Keratinocyte (primary cell): ENCODE data around the gene ITIH6. TPM values are rescaled to one million over a fixed set of nuclear protein-coding genes. Genes with fewer than 3 reads are reported as not detected.
"Not testable (repeated sequence)": the region's sequence is repeated elsewhere in the genome, so short reads cannot be mapped to it uniquely, and the experiment has no call there.

Source experiments
- DNase-seq: peaks from one replicate; pipeline ENCODE4 v3.0.0-alpha.2; 2011; ENCODE audit warnings: low read depth, missing footprints, low spot score
- FAIRE-seq: peaks from 2 replicates; lab custom pipeline; 2011; peaks lifted over from hg19 to GRCh38; lab: Jason Lieb, UNC
- H2AFZ ChIP-seq: 2 replicates; pipeline ENCODE4 v1.6.0; 2012; ENCODE audit warnings: low read length, control low read depth, inconsistent platforms; ENCODE audit not compliant: control insufficient read depth
- H3K27ac ChIP-seq: 2 replicates; pipeline ENCODE4 v1.5.1; 2011; ENCODE audit warnings: low read length; ENCODE audit not compliant: control insufficient read depth, insufficient read depth
- H3K27me3 ChIP-seq: 3 replicates; pipeline ENCODE4 v1.6.0; 2011; ENCODE audit warnings: low read length; ENCODE audit not compliant: control insufficient read depth, insufficient read depth; ENCODE audit errors: extremely low read depth
- H3K36me3 ChIP-seq, 2 experiments: 2 replicates in 1 of 2; 3 replicates in 1 of 2; pipeline ENCODE4 v1.5.1; 2011; ENCODE audit warnings: low read length in 2 of 2, mild to moderate bottlenecking in 1 of 2; ENCODE audit not compliant: control insufficient read depth in 2 of 2, insufficient read depth in 2 of 2; ENCODE audit errors: extremely low read depth in 1 of 2
- H3K4me1 ChIP-seq: 3 replicates; pipeline ENCODE4 v1.5.1; 2011; ENCODE audit warnings: low read length; ENCODE audit not compliant: control insufficient read depth, insufficient read depth; ENCODE audit errors: extremely low read depth
- H3K4me2 ChIP-seq: 3 replicates; pipeline ENCODE4 v1.6.0; 2011; ENCODE audit warnings: low read depth, low read length; ENCODE audit not compliant: control insufficient read depth, insufficient read depth; ENCODE audit errors: extremely low read depth
- H3K4me3 ChIP-seq, 3 experiments: fragments of 200-600 bp in 1 of 3; sonication (generic) in 1 of 3; 2 replicates in 2 of 3; 3 replicates in 1 of 3; pipeline ENCODE4 v1.5.1; 2011 to 2016; ENCODE audit warnings: low read length in 3 of 3, mild to moderate bottlenecking in 3 of 3, control low read depth in 2 of 3, inconsistent platforms in 1 of 3, low read depth in 1 of 3, mixed read lengths in 1 of 3, mixed run types in 1 of 3, moderate library complexity in 1 of 3; ENCODE audit not compliant: control insufficient read depth in 2 of 3, insufficient read depth in 2 of 3; ENCODE audit errors: extremely low read depth in 1 of 3
- H3K79me2 ChIP-seq: 2 replicates; pipeline ENCODE4 v1.6.0; 2012; ENCODE audit warnings: low read length; ENCODE audit not compliant: control insufficient read depth, insufficient read depth
- H3K9ac ChIP-seq: 3 replicates; pipeline ENCODE4 v1.6.0; 2011; ENCODE audit warnings: low read length; ENCODE audit not compliant: control insufficient read depth, insufficient read depth; ENCODE audit errors: extremely low read depth
- H3K9me1 ChIP-seq: 3 replicates; pipeline ENCODE4 v1.6.0; 2011; ENCODE audit warnings: low read length; ENCODE audit not compliant: control insufficient read depth, insufficient read depth; ENCODE audit errors: extremely low read depth
- H3K9me3 ChIP-seq: 2 replicates; pipeline ENCODE4 v1.5.1; 2012; ENCODE audit warnings: low read depth, low read length; ENCODE audit not compliant: control insufficient read depth
- H4K20me1 ChIP-seq: 3 replicates; pipeline ENCODE4 v1.6.0; 2011; ENCODE audit warnings: low read length; ENCODE audit not compliant: control insufficient read depth, insufficient read depth; ENCODE audit errors: extremely low read depth
- EZH2 ChIP-seq: IDR thresholded peaks from one replicate; pipeline ENCODE4 v1.6.1; 2012; ENCODE audit warnings: inconsistent platforms, mild to moderate bottlenecking, low read length, moderate library complexity
- dilution Hi-C: fragments of 300-500 bp; cut with MboI; formaldehyde crosslinking; loops from one replicate; pipeline ENCODE4 v1.7.0; 2020; ENCODE audit warnings: low sequenced_read_pairs; ENCODE audit not compliant: extremely low pct_ligation_motif_present
- polyA plus RNA-seq, 5 experiments: library from polyadenylated mRNA; depleted of rRNA in 3 of 5; stranded (reverse) in 3 of 5; stranded (forward) in 1 of 5; unstranded in 1 of 5; fragments of >200 nt; gene quantifications; 1 replicate in 1 of 5; 2 replicates in 3 of 5; 3 replicates in 1 of 5; pipeline versions ENCODE4 v1.2.1 to v1.2.3, GENCODE V29; 2011 to 2012; ENCODE audit warnings: missing spikeins in 2 of 5, low read depth in 1 of 5, low replicate concordance in 1 of 5
- TF ChIP-seq, protein P1 (sequence below), 3 experiments: IDR thresholded peaks in 1 of 3; conservative IDR thresholded peaks in 1 of 3; optimal IDR thresholded peaks in 1 of 3; 2 replicates in 2 of 3; 3 replicates in 1 of 3; pipeline versions ENCODE3 to v1.5.1; 2011; ENCODE audit warnings: low read length in 3 of 3, mild to moderate bottlenecking in 3 of 3, moderate library complexity in 2 of 3, control low read depth in 1 of 3, inconsistent platforms in 1 of 3; ENCODE audit not compliant: insufficient read depth in 2 of 3; ENCODE audit errors: extremely low read depth in 1 of 3

Gene ITIH6
- polyA plus RNA-seq, 1 donor (not counting 4 experiments of a cell fraction or from before 2014, with no cell fraction given) = not detected

DNA sequence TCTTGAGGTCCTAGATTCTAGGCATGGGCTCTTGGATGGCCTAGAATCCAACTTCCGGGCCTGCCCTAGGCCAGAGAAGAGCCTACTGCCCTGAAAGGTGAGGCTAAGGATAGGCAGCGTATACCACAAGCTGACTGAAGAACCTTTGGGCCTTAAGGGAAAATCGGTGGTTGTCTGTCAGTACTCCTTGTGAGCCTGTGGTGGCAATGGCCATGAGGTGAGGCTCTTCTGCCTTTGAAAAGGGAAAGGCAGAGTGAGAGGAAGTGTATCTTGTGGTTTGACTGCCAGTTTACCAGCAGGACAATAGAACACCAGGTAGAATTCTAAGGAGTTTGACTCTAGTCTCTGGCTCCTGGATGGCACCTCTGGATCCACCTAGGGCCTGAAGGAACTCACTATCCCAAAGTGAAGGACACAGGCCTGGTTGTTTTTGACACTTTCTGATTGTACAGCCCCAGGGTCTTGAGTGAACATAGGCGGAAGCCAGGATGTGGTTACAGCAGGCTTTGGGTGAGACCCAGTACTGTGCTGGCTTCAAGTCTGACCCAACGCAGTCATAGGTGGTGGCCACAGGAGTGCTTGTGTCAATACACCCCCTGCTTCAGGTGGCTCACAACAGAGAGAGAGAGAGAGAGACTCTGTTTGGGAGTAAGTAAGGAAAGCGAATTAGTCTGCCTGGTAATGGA, 20.9 kb downstream of the ITIH6 start:
- H3K27ac ChIP-seq = no peak overlapping the region
- no peaks in the 10 kb centered on the region for H3K9me3 ChIP-seq
- no peaks in the 10 kb centered on the region for H3K36me3 ChIP-seq
- no peak overlapping the region for H3K9ac ChIP-seq
- H2AFZ ChIP-seq = no peak overlapping the region
- dilution Hi-C loops = no loop called here
- no peaks in the 10 kb centered on the region for H3K9me1 ChIP-seq
- no peak overlapping the region for H3K4me2 ChIP-seq
- FAIRE-seq (no peak), DNase-seq (no peak)
- no peak overlapping the region for H3K4me3 ChIP-seq
- H3K4me1 ChIP-seq = no peaks in the 10 kb centered on the region
- H4K20me1 ChIP-seq = no peaks in the 10 kb centered on the region
- H3K27me3 ChIP-seq = no peaks in the 10 kb centered on the region
- no peaks in the 10 kb centered on the region for H3K79me2 ChIP-seq
- TF ChIP-seq EZH2 = no peak
- TF ChIP-seq, protein P1, sequence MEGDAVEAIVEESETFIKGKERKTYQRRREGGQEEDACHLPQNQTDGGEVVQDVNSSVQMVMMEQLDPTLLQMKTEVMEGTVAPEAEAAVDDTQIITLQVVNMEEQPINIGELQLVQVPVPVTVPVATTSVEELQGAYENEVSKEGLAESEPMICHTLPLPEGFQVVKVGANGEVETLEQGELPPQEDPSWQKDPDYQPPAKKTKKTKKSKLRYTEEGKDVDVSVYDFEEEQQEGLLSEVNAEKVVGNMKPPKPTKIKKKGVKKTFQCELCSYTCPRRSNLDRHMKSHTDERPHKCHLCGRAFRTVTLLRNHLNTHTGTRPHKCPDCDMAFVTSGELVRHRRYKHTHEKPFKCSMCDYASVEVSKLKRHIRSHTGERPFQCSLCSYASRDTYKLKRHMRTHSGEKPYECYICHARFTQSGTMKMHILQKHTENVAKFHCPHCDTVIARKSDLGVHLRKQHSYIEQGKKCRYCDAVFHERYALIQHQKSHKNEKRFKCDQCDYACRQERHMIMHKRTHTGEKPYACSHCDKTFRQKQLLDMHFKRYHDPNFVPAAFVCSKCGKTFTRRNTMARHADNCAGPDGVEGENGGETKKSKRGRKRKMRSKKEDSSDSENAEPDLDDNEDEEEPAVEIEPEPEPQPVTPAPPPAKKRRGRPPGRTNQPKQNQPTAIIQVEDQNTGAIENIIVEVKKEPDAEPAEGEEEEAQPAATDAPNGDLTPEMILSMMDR (optimal IDR thresholded peaks at IDR 0.05 in 1 of 3, IDR thresholded peaks at IDR 0.05 in 1 of 3, conservative IDR thresholded peaks at IDR 0.05 in 1 of 3; ENCODE audit: extremely low read depth in 1 of 3, insufficient read depth in 2 of 3, low read length in 3 of 3) = no peak

DNA sequence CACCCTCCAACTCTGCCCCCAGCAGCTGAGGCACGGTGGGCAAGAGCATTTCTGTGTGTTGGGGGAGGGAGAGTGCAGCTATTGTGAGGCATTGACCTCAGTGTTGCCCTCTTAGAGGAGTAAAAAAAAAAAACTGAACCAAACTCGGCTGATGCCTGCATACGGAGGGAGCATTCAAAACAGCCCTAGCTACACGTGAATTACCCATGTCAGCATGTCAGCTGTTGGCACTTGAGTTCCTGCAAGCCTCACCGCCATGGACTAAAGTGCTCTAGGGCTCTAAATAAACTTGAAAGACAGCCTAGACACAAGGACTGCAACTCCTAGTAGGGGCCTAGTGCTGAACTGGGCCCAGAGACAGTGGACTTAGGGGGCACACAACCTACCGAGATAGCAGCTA, 22.0 kb downstream of the ITIH6 start:
- H3K27me3 ChIP-seq = no peaks in the 10 kb centered on the region
- no peak overlapping the region for H3K4me2 ChIP-seq
- no peak overlapping the region for H3K9ac ChIP-seq
- no peaks in the 10 kb centered on the region for H3K36me3 ChIP-seq
- TF ChIP-seq, protein P1 (optimal IDR thresholded peaks at IDR 0.05 in 1 of 3, IDR thresholded peaks at IDR 0.05 in 1 of 3, conservative IDR thresholded peaks at IDR 0.05 in 1 of 3; ENCODE audit: extremely low read depth in 1 of 3, insufficient read depth in 2 of 3, low read length in 3 of 3) = no peak
- no peak for TF ChIP-seq EZH2
- H2AFZ ChIP-seq = no peak overlapping the region
- FAIRE-seq = no peak
- H3K9me3 ChIP-seq = no peaks in the 10 kb centered on the region
- DNase-seq = no peak
- H3K9me1 ChIP-seq = no peaks in the 10 kb centered on the region
- dilution Hi-C loops = no loop called here
- H3K27ac ChIP-seq = no peak overlapping the region
- no peaks in the 10 kb centered on the region for H3K79me2 ChIP-seq
- H3K4me3 ChIP-seq = no peak overlapping the region
- H3K4me1 ChIP-seq = no peaks in the 10 kb centered on the region
- no peaks in the 10 kb centered on the region for H4K20me1 ChIP-seq

DNA sequence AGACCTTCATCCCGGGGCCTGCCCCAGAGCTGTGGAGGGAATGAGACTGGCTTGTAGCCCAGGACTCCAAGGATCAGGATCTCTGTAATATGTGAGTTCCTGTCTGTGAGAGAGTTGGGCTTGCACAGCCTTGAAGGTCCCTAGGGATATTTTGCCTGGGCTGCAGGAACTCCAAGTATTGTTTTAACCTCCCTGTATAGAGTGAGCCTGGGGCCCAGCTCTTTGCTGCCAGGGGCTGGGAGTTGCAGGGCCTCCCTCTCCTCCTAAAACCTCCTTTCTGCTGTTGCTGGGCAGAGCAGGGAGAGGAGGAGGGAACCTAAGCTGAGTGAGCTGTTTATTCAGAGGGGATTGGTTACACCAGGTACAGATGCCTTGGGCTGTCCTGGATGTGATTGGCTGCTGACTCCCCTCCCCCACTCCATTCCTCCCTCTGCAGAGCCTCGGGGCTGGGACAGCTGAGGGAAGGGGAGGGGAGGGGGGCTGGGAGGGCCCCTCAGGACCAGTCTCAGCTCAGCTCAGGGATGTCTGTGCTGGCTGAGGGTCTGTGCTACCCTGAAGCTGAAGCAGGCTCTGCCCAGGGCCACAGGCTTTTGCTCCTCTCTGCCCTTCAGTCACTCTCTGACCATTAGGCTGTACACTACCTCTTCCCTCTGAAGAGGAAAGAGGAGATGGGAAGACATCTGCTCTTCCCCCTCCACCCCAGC, 23.5 kb downstream of the ITIH6 start:
- H3K9me3 ChIP-seq, H4K20me1 ChIP-seq, H3K4me2 ChIP-seq, dilution Hi-C loops, H3K27ac ChIP-seq, H3K9me1 ChIP-seq, H3K79me2 ChIP-seq, FAIRE-seq, H3K4me1 ChIP-seq, H3K27me3 ChIP-seq, H3K9ac ChIP-seq, H3K36me3 ChIP-seq, H3K4me3 ChIP-seq, H2AFZ ChIP-seq, DNase-seq: not testable (repeated sequence)
